Measurements from ENCODE around the gene KRT31. TPM values are rescaled to one million over a fixed set of nuclear protein-coding genes. Genes with fewer than 3 reads are reported as not detected.

Gene KRT31
- total RNA-seq, 1 donor = not detected

- no peak for TF ChIP-seq CTCF (IDR thresholded peaks at IDR 0.05; ENCODE audit: extremely low read depth, low read depth, low read length)
- Histone ChIP-seq H3K4me3 (ENCODE audit: insufficient read depth, low read length) (no peak overlapping the region), H3K36me3 (ENCODE audit: insufficient read depth, low read length) (no peaks in the 10 kb centered on the region), H3K27ac (ENCODE audit: low read depth, low read length) (no peak overlapping the region), H3K4me2 (ENCODE audit: insufficient read depth, low read length) (no peak overlapping the region), H3K4me1 (ENCODE audit: insufficient read depth, low read length) (peaks cover 15% of the 10 kb centered on the region), H3K9me3 (ENCODE audit: low read depth, low read length) (no peaks in the 10 kb centered on the region), H4K20me1 (ENCODE audit: insufficient read depth, low read length) (no peaks in the 10 kb centered on the region), H2AFZ (ENCODE audit: low read length) (no peak overlapping the region), H3K79me2 (ENCODE audit: insufficient read depth, low read length) (no peaks in the 10 kb centered on the region), H3K27me3 (ENCODE audit: insufficient read depth, low read length) (no peaks in the 10 kb centered on the region)
- DNase-seq (ENCODE audit: insufficient read length, low spot score, missing footprints) = no peak
Observed at GRCh38 chr17:41394254-41394996, 3.0 kb downstream of the KRT31 start.

DNA sequence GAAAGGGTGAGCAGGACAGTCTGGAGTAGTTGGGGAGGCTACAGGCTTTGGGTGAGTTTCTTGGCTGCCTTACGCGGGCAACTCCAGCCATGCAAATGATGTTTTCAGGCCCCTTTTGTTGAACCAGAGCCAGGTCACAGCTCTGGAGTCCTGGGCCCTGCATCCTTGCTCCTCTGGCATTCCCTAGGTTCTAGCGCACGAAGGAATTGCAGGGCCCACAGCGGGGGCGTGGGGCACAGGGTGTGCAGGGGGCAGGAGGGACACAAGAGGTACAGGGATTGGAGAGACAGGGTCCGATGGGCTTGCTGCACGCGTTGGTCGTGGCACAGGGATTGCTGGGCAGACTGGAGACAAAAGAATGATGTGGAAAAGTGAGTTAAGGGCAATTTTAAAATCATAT, 3.6 kb downstream of the KRT31 start:
- H3K4me2 ChIP-seq (ENCODE audit: insufficient read depth, low read length) = no peak overlapping the region
- H3K27me3 ChIP-seq (ENCODE audit: insufficient read depth, low read length) = no peaks in the 10 kb centered on the region
- no peak overlapping the region for H3K27ac ChIP-seq (ENCODE audit: low read depth, low read length)
- H4K20me1 ChIP-seq (ENCODE audit: insufficient read depth, low read length) = no peaks in the 10 kb centered on the region
- no peak overlapping the region for H3K4me3 ChIP-seq (ENCODE audit: insufficient read depth, low read length)
- no peaks in the 10 kb centered on the region for H3K79me2 ChIP-seq (ENCODE audit: insufficient read depth, low read length)
- no peak overlapping the region for H2AFZ ChIP-seq (ENCODE audit: low read length)
- H3K9me3 ChIP-seq (ENCODE audit: low read depth, low read length) = no peaks in the 10 kb centered on the region
- DNase-seq (ENCODE audit: insufficient read length, low spot score, missing footprints) = no peak
- H3K4me1 ChIP-seq (ENCODE audit: insufficient read depth, low read length) = peaks cover 15% of the 10 kb centered on the region
- no peaks in the 10 kb centered on the region for H3K36me3 ChIP-seq (ENCODE audit: insufficient read depth, low read length)
- TF ChIP-seq CTCF (IDR thresholded peaks at IDR 0.05; ENCODE audit: extremely low read depth, low read depth, low read length) = no peak

GRCh38 chr17:41393294-41393693, 4.1 kb downstream of the KRT31 start:
- no peaks in the 10 kb centered on the region for H3K27me3 ChIP-seq (ENCODE audit: insufficient read depth, low read length)
- H3K4me1 ChIP-seq (ENCODE audit: insufficient read depth, low read length) = peaks cover 15% of the 10 kb centered on the region
- no peak overlapping the region for H3K27ac ChIP-seq (ENCODE audit: low read depth, low read length)
- no peak overlapping the region for H3K4me3 ChIP-seq (ENCODE audit: insufficient read depth, low read length)
- H4K20me1 ChIP-seq (ENCODE audit: insufficient read depth, low read length) = no peaks in the 10 kb centered on the region
- no peak overlapping the region for H3K4me2 ChIP-seq (ENCODE audit: insufficient read depth, low read length)
- H3K79me2 ChIP-seq (ENCODE audit: insufficient read depth, low read length) = no peaks in the 10 kb centered on the region
- no peaks in the 10 kb centered on the region for H3K9me3 ChIP-seq (ENCODE audit: low read depth, low read length)
- H2AFZ ChIP-seq (ENCODE audit: low read length) = peak overlapping the region; percentile 49
- no peaks in the 10 kb centered on the region for H3K36me3 ChIP-seq (ENCODE audit: insufficient read depth, low read length)
- TF ChIP-seq CTCF (IDR thresholded peaks at IDR 0.05; ENCODE audit: extremely low read depth, low read depth, low read length) = no peak
- DNase-seq (ENCODE audit: insufficient read length, low spot score, missing footprints) = no peak

DNA sequence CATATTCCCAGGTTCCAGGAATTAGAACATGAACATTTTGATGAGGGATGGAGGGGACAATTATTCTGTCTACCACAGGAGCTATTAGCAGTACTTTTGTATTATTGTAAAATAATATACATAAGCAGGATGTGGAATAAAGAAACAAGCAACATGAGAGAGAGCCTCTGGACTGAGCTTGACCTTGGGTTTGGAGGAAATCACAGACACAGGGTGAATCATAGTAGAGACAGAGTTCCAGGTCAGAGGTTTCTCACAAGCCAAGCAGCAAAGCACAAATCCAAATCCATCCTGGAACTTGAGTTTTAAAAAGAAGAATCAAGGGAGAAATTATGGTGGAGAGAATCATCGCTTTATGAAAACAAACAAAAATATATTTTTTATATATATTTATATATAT, 5.1 kb downstream of the KRT31 start:
- no peak for TF ChIP-seq CTCF (IDR thresholded peaks at IDR 0.05; ENCODE audit: extremely low read depth, low read depth, low read length)
- no peaks in the 10 kb centered on the region for H3K27me3 ChIP-seq (ENCODE audit: insufficient read depth, low read length)
- no peak overlapping the region for H3K27ac ChIP-seq (ENCODE audit: low read depth, low read length)
- DNase-seq (ENCODE audit: insufficient read length, low spot score, missing footprints) = peak; percentile 82
- H3K79me2 ChIP-seq (ENCODE audit: insufficient read depth, low read length) = no peaks in the 10 kb centered on the region
- peaks cover 15% of the 10 kb centered on the region for H3K4me1 ChIP-seq (ENCODE audit: insufficient read depth, low read length)
- no peaks in the 10 kb centered on the region for H3K9me3 ChIP-seq (ENCODE audit: low read depth, low read length)
- H3K4me3 ChIP-seq (ENCODE audit: insufficient read depth, low read length) = no peak overlapping the region
- H3K4me2 ChIP-seq (ENCODE audit: insufficient read depth, low read length) = no peak overlapping the region
- no peak overlapping the region for H2AFZ ChIP-seq (ENCODE audit: low read length)
- no peaks in the 10 kb centered on the region for H4K20me1 ChIP-seq (ENCODE audit: insufficient read depth, low read length)
- no peaks in the 10 kb centered on the region for H3K36me3 ChIP-seq (ENCODE audit: insufficient read depth, low read length)
